Measurements from ENCODE around the gene NDUFAF7.
"Not testable (repeated sequence)": the region's sequence is repeated elsewhere in the genome, so short reads cannot be mapped to it uniquely, and the experiment has no call there.

Gene NDUFAF7

DNA sequence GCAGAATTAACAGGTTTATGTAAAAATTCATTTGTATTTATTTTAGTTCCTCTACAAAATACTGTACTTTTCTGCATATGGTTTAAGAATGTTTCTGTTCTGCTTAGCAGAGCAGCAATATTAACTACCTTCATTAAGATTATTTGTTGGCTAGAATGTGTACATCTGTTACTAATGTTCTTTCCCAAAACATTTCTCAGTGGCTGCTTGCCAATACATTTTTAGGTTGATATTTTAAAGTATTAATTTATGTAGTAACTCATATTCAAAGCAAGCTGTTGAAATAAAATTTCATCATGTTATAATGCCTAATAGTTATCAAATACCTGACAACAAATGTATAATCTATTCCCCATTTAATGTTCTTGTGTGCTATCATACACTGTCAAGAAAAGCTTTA is 52.9 kb downstream of the NDUFAF7 start:
- DNase-seq, result no peak

DNA sequence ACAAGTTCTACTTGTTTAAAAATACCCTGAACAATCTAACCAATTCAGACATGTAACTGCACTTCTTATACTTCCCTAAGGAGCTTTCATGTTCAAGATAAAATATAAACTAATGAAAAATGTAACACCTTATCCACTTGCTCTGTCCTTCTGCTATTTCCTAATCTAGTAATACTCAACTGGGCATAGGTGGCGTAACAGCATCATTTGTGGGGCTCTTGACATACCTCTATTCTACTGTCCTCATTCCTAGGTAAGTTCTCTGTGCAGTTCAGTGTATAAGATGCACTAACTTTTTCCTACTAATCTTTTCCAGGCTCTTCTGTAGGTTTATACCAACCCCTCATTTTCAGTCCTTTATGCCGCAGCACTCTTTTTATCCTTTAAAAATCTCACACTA is 56.5 kb downstream of the NDUFAF7 start:
- DNase-seq, result peak; percentile 16

DNA sequence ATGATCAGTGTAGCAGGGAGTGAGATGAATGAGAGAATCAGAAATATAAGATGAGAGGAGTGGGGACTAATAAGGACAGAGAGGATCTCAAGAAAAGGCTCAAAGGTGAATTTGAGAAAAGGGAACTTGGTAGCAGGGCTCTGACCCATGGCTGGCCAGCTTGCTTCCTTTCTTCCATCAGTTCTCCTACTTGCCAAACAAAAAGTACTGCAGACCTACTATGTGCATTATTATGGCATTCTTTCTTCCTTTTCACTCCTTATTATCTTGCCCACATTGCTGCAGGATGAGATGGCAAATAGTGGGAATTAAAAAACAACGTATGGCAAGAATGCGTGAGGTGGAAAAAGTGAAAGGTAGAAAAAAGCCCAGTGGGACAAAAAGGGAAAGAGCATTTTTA is 60.2 kb downstream of the NDUFAF7 start:
- DNase-seq, result no peak

DNA sequence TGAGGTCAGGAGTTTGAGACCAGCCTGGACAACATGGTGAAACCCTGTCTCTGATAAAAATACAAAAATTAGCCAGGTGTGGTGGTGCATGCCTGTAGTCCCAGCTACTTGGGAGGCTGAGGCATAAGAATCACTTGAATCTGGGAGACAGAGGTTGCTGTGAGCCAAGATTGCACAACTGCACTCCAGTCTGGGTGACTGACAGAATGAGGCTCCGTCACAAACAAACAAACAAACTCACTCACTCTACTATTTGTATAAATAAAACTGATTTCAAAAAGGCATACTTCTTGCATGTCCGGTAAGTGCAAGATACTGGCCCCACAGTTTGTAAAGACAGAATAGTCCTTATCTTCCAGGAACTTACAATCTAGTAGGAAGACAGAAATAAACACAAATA is 63.4 kb downstream of the NDUFAF7 start:
- not testable (repeated sequence) for DNase-seq

DNA sequence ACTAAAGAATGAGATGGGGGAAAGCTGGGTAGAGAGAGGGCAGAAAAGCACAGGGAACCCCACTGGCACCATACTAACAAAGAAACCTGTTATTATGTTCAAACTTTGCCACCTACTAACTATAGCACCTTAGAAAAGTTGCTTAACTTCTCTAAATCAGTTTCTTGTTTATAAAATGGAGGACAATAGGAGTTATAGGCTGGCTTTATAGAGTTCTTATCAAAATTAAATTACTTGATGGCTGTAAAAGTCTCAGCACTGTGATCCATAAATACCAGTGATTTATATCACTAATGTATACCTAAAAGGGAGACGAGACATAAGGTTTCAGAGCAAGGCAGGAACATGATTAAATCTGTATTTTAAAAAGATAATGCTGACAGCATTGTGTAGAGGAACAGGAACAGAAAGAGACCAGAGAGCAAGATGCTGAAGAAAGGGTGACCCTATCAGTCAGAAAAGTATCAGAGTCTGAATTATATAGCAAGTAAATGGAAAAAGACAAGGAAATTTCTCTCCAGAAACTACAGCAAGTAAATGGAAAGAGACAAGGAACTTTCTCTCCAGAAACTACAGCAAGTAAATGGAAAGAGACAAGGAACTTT is 64.1 kb downstream of the NDUFAF7 start:
- DNase-seq, result no peak

DNA sequence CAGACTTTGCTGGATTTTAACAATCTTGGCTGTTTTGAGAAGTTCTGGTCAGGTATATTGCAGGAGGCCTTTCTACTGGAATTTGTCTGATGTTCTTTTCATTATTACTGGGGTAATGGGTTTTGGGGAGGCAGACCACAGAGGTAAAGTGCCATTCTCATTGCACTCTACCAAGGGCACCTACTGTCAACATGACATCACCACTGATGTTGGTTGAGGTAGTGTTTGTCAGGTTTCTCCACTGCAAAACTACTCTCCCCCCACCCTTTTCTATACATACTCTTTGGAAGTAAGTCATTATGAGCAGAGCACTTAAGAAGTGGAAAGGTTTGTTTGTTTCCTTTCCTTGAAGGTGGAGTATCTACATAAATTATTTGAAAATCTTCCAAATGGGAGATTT is 66.2 kb downstream of the NDUFAF7 start:
- no peak for DNase-seq

Data from CD4-positive, alpha-beta T cell treated with Interleukin-17A for 1 hour (primary cell).